ENCODE measurements around the gene MYRFL. TPM values are rescaled to one million over a fixed set of nuclear protein-coding genes. Genes with fewer than 3 reads are reported as not detected.

MYRFL gene
- total RNA-seq, 4 donors from 2014 or later, result 0.17 to 1.8 (median 0.44) TPM; not detected in 1

DNA sequence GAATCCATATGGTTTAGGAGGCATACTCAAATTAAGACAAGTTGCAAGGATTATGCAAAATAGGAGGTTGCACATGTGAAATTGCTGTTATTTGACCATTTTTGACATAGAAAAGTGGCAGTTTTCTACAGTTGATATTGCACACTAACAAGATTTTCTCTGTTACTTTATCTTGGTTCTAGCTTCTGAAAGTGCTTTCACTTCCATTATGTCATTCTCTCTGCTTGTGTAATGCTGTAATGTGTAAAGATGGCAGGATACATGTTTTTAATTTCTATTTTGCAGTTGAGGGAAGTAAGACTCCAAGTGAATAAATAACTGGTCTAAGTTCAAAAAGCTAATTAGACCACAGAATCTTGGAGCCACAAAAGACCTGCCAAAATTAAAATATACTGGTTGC is 60.6 kb downstream of the MYRFL start:
- no peak for TF ChIP-seq CTCF (IDR thresholded peaks at IDR 0.05; ENCODE audit: low read depth)

DNA sequence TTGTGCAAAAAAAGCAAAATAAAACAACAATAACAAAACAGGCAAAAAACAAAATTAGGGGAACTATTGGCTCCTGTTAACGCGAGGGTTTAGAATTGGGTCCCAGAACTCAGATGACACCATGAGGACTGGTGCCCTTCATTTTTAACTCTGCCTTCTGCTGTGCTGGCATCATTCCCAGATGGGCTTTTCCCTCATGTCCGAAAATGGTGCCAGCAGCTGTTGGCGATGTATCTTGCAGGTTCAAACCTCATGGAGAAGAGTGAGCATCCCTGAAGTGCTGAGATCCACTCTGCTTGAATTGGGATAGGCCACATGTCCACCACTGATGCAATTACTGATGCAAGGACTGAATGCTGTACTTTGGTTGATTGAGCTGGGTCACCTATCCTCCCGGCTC is 61.1 kb downstream of the MYRFL start:
- no peak for TF ChIP-seq CTCF (IDR thresholded peaks at IDR 0.05; ENCODE audit: low read depth)

DNA sequence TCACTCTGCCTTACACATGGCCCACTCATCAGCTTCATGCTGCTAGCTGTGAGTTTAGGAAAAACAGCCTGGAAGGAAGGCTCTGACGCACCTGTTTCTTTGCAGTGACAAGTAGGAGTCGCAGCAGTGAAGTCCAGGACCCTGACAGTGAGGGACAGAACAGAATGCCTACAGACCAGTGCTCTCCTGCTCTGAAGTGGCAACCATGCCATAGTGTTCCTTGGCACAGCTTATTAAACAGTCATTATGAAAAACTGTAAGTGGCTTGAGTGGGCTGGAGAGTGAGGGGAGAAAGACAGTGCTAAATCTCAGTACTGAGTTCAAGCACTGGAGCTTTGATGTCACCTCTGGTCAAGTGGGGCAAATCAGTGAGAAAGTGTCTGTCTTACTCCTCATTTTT is 61.7 kb downstream of the MYRFL start:
- no peak for TF ChIP-seq CTCF (IDR thresholded peaks at IDR 0.05; ENCODE audit: low read depth)

DNA sequence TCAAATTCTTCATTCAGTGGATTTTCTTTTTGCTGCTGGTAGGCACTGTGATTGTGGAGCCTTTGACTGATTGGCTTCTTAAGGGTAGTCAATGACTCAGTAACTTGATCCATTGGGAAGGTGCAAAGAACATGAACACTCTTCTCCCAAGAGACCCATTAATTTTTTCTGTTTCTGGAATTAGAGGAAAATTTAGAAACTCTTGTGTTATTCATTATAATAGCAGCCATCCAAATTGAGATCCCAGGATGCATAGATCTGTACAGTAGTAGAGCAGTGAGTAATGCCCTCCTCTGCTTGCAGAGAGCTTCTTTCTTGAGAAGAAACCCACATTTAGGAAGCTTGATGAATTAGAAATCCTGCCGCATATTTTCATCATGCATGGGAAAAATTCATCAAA is 63.9 kb downstream of the MYRFL start:
- no peak for TF ChIP-seq CTCF (IDR thresholded peaks at IDR 0.05; ENCODE audit: low read depth)

GRCh38 chr12:69894800-69895383 is 69.9 kb downstream of the MYRFL start:
- no peak for TF ChIP-seq CTCF (IDR thresholded peaks at IDR 0.05; ENCODE audit: low read depth)

DNA sequence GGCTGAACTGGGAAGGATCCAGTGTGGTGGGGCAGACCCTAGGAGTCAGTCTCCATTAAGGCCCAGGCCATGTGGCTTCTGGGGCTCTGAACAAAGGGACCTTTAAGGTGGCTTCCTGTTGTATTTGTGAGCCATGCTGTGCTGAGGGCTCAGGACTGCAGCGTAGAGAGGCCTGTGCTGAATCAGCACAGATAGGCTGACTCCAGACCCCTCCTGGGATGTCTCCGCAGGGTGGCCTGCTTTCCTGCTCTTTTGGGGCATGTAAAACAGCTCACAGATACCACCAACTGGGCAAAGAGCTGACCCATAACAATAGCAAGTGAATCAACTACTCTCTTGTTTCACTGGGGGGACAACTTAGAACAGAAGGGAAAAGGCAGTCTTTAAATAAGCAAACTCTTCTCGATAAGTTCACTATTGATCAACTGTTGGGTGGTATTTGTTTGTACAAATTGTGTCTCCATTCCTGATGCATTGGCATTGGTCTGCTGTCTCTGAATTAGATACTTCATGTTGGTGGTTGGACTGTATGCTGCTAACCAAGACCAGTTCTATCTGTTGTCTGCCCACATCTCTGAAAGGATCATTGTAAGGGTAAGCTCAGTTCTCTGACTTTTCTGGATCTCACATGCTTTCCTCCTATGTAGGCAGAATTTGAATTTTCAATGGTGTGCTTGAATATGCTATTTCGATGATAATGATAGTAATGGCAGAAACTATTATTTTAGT is 71.8 kb downstream of the MYRFL start:
- no peak for TF ChIP-seq CTCF (IDR thresholded peaks at IDR 0.05; ENCODE audit: low read depth)

GRCh38 chr12:69897744-69898143 is 72.7 kb downstream of the MYRFL start:
- no peak for TF ChIP-seq CTCF (IDR thresholded peaks at IDR 0.05; ENCODE audit: low read depth)

All from subcutaneous adipose tissue (tissue), 4 donors.